Suppressor macrophage treated with lipopolysaccharide for 1 hour (primary cell): ENCODE results near the gene HIVEP3.

Experiments used
- DNase-seq, 3 donors: peaks; one replicate each; pipeline ENCODE4 v3.0.0-alpha.2; 2020 to 2022

The HIVEP3 gene

DNA sequence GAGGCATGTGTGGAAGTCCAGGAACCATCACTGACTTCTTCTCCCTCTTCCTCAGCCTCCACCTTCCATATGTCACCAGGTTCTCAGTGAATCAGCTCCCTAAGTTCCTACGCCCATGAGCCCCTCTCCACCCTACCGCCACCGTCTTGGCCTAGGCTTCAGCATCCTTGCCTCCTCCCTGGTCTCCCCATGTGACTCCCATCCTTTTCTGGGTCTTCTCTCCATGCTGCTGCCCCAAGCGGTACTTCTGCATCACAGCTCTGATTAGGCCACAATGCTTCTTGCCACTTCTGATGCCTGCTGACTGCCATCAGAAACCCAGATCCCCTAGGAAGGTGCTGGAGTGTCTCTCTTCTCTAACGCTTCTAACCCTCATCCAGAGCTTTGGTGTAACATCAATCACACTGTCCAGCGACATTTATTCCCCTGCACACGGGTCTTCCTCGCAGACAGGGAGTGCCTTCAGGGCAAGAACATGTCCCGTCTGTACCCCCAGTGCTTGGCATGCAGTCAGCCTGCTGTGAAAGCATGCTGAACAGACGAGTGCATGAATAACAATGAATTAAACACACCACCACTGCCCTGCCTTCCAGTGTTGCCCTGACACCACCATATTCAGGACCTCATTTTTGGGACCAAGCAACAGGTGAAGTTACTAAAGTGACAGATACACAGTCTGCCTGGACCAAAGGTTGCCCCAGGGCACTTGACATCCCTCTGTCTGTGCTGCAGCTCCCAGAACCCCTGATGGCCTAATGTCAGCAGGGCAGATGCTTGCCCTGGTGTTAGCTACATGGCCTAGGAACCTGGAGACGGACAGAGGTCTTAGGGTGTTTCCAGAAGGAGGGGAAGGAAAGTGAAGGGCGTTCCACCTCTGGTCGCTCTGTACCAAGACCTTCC is 275.6 kb downstream of the HIVEP3 start:
- no peak for DNase-seq

DNA sequence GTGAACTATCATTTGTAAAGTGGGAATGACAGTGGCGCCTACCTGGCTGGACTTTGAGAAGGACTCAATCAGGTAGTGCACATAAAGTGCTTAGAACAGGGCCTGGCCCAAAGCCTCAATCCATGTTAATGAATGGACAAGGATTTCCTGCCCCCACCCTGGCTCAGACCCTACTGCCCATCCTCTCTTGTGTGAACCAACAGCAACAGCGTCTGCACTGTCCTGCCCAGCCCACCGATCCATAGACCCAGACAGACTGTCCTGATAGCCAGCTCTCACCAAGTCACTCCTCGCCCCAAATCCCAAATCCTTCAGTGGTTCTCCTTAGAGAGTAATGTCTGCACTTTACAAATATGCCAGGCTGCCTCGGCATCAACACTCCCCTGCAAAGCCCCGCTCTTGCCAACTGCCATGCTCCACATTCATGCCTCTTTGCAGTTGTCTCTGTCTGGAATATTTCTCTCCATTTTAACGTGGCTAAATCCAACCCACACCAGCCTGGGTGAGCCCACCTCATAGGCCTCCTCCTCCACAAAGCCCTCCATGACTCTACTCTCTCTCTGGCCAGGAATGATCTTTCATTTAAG is 276.7 kb downstream of the HIVEP3 start:
- DNase-seq = no peak

DNA sequence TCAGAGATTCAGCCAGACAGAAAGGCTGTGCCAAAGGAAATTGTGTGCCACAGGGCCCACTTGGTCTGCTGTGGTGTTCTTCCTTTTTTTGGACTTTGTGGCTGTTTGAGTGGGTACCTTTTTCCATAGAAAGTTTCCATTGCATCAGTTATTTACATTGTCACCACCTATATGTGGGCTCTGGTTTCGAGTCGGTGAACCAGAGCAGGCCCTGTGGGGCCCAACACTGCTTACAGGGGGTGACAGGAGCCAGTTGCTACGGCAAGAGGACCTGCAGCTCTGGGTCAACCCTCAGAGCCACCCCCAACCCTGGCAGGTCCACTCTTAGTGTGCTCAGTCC is 277.3 kb downstream of the HIVEP3 start:
- no peak for DNase-seq

DNA sequence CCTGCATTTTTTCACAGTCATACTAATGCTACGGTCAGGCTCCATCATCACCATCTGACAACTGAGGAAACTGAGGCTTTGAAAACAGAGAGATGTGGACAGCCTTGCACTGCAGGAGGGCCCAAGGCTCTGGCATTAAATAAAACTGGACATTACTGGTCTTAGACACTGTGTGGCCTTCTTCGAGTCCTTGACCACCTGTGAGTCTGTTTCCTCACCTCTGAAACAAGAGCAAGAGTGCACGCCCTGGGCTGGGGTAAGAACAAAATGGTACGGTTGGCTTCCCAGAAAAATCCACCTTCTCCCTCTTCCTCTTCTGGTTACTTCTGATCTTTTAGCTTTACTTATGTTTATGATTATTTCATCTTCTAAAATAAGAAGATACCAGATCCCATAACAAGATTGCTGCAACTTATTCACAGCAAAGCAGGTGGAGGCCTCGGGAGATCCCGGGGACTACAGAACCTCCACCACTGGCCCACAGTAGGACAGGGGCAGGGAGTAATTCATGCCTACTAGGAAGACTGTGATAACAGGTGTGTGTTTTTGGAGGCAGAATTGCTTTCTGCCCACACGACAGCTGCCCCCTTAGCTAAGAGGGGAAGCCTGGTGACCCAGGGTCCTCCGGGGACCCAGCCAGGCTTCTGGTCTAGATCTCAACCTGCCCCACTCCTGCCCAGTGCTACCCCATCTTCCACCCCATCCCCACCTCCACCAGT is 277.8 kb downstream of the HIVEP3 start:
- no peak for DNase-seq

DNA sequence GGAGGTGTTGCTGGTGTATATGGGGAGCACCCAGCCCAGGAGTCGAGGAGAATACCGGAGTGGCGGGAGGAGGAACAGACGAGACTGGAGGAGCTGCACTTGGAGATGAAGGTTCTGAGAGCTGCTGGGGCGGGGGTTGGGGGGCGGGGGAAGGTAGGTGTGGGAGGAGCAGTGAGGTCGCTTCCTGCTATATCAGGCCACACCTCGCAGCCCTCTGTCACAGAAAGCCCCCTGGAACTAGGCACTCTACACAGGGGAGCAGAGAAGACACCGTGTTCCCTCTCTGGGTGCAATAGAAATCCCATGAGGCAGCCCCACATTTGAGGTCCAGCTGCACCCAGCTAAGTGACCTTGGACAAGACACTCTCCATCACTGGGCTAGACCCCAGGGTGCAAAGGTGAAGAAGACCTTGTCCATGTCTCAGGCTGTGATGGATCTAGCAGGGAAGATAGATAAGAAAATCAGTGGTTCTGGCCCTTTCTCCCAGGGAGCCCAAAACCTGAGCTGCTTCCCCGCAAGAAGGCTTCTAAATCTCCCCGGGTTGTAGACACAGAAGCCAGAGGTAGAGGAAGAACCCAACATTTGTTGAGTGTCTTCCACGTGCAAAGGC is 278.5 kb downstream of the HIVEP3 start:
- no peak for DNase-seq

DNA sequence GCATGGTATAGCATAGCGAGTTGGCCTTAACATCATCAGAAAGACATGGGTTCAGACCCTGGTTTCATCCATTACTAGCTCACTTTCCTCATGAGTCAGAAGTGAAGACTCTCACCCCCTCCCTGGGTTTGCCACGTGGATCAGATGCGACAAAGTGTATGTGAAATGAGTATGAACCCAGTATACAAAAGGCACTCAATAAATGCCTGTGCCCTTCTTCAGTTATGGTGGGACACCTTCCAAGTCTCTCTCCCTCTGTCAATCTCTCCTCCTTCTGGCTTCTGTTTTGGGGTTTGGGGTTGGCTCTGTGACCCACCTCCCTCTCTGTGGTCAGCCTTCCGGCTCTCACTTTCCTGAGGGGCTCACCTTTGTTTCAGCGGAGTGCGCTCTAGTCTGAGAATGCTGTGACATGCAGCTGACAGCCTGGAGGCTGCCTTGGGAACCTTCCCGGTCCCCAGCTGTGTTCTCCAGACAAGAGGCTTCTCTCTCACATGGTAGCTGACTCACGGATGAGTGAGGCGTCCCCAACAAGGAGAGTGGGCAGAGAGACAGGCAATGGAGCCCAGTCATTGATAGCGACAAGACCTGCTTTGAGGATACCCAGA is 279.3 kb downstream of the HIVEP3 start:
- DNase-seq = peak; percentile 84 to 88 (median 84)

DNA sequence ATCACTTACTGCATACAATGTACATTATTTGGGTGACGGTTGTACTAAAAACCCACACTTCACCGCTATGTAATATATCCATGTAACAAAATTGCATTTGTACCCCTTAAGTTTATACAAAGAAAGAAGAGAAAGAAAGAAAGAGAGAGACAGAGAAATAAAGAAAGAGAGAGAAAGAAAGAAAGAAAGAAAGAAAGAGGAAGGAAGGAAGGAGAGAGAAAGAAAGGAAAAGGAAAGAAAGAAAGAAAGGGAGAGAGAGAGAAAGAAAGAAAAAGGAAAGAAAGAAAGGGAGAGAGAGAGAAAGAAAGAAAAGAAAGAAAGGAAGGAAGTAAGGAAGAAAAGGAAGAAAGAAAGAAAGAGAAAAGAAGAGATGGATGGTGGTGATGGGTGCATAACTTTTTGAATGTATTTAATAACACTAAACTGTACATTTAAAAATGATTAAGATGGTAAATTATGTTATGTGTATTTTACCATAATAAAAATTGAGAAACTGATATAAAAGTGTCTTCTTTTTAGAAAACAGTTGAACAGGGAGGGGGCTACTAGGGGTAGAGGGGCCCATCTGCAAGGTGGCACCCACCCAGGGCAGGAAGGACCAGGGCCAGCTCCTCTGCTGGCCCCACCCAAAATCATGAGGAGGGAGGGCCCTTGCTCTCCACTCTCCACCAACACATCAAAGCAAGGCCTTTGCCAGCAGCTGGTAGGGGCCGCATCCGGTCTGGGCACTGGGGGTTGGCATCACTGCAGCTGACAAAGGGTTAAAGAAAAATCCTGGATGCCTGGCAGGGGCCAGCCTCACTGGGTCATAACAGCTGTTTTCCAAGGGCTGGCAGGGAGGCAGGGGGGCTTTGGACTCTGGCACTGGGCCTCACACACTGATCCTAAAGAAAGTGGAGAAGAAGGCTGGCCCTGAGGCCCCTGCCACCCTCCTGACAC is 280.4 kb downstream of the HIVEP3 start:
- no peak for DNase-seq

DNA sequence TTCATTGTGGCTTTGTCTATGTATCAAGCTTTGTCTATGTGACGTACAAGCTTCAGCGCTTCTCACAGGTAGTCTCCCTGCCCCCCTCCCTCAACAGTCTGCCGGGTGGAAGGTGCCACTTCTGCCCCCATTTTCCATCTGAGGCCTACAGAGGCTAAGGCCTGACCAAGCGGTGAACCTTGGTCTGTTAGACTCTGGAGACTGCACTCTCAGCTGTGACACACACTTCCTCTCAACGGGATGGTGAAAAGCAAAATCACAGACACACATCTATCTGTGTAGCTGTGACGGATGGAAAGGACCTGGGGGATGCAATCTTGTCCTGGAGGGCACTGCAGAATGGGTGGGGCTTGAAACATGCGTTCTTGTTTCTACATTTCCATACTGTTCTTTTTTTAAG is 281.4 kb downstream of the HIVEP3 start:
- DNase-seq = no peak

DNA sequence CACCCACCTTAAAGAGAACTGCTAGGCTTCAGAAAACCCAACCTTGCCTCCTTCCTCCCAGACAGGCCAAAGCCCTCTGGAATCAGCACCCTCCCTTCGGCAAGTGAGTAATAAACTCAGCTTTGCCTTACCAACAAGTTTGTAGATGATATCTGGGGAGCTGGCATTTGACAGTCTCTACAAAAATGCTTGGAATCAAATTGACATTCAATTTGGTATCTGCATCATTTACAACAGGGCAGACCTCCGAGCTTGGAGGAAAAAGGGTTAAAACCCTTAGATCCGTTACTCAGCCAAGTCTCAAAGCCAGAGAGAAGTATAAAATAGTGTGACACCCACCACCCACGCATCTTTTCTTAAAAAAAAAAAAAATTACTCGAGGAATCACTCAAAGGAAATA is 285.0 kb downstream of the HIVEP3 start:
- DNase-seq = peak in 2 of 3 donors; percentile 38 to 44

DNA sequence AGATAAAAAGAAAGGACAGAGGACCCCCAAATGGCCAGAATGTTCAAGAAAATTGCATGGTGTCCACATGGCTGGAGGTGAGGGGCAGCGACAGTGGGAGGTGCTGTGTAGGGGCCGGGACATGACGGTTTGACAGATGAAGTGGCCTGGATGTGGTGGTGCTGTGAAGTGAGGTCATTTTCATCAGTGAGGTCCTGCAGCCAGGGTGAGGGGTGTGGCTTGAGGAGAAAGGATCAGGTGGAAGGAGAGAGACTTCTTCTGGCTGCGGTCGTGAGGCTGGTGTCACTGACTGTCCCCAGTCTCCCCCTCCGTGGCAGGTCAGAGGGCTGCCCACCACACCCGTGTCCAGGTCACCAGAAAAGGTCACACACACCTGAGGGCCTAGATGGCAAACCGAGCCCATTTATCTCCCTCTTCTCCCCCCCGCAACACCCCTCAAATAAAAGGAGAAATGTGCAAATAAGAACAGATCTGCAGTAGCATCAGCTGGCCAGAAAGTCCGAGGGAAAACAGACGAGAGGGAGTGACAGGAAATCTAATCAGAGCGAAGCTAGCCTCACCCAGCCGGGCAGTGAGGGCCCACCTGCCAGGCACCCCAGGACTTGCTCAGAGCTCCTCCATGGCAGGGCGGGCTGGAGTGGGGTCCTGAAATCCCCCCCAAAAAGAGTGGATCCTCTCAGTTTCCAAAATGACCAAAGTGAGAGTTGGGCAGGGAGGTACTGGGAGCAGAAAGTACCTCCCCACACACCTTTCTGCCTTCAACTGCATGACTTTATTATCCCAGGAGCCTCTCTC is 285.7 kb downstream of the HIVEP3 start:
- DNase-seq = no peak

DNA sequence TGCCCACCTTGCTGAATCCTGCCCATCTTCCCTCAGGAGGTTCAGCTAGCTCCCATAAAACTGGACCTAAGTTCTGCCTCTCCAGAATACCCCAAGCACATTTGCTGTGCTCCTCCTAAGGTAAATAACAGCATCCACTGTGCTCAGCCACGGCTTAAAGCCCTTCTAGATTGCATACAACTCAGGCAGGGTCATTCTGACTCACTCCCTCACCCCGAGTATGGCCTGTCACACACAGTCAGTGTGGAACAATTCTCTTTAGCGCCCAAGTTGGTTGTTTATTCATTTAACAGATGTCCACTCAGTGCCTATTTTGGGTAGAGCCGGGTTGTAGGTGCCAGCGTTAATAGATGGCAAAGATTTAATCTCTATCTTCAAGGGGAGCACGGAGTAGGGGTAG is 286.8 kb downstream of the HIVEP3 start:
- DNase-seq = no peak

DNA sequence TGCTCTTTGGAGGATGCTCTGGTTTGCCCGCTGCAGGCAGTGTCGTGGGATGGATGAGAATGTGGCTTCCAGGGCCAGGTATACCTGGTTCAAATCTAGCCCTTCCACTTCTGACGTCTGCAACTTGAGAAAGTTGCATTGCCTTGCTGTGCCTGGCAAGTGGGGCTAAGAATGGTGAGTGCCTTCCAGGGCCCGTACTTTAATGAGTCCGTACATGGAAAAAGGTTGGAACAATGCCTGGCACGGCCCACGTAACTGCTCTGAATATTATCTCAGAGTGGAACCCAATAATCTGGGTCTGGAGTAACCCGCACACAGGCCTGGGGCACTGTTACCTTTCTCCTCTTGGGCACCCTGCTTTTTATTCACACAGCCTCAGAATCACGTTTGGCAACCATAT is 287.6 kb downstream of the HIVEP3 start:
- no peak for DNase-seq

DNA sequence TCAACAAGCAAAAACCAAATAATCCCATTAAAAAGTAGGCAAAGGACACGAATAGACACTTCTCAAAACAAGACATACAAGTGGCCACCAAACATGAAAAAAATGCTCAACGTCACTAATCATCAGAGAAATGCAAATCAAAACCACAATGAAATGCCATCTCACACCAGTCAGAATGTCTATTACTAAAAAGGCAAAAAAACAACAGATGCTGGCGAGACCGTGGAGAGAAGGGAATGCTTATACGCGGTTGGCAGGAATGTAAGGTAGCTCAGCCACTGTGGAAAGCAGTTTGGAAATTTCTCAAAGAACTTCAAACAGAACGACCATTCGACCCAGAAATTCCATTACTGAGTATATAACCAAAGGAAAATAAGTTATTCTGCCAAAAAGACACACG is 289.2 kb downstream of the HIVEP3 start:
- DNase-seq = no peak

DNA sequence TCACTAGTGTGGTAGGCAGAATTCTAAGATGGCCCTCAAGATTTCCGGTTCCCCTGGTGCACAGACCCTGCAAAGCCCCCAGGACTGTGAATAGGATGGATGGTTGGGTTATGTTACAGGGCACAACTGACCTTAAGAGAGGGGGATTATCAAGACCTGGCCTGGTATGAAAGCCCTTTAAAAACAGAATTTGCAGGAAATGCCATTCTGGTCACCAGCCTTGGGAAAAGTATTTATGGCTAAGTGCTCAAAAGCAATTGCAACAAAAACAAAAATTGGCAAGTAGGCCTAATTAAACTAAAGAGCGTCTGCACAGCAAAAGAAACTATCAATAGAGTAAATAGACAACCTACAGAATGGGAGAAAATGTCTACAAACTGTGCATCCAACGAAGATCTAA is 289.6 kb downstream of the HIVEP3 start:
- DNase-seq = no peak

DNA sequence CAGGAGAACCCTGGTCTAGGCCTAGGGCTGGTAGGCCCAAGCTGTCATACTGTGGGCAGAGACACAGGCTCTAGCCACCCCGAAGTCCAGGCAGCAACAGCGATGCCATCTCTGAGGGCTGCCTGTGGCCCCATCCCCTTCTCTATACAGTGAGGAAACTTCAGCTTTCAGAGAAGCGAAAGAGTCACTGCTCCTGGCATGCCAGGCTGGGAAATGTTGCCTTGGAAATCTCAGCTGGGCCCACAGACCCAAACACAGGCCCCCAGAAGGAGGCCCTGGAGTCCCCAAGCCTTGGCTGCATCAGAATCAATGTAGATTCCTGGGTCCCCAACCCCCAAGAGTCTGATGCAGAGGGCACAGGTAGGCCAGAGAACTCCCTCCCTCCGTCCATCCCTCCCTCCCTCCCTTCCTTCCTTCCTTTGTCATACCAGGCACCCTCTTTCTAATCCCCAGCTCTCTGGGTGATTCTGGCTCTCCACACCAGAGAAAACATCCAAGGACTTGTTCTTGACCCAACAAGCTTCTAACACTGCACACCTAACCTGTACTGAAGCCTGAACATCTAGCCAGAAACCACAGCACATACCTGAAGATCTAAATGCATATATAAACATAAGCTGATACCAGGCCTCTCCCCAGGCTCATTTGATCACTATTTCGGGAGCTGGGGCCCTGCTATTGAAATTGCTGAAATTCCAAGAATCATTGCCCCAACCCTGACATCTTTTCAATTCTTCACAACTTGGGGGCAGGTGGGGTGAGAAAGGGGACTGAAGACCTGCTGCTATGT is 291.0 kb downstream of the HIVEP3 start:
- no peak for DNase-seq

DNA sequence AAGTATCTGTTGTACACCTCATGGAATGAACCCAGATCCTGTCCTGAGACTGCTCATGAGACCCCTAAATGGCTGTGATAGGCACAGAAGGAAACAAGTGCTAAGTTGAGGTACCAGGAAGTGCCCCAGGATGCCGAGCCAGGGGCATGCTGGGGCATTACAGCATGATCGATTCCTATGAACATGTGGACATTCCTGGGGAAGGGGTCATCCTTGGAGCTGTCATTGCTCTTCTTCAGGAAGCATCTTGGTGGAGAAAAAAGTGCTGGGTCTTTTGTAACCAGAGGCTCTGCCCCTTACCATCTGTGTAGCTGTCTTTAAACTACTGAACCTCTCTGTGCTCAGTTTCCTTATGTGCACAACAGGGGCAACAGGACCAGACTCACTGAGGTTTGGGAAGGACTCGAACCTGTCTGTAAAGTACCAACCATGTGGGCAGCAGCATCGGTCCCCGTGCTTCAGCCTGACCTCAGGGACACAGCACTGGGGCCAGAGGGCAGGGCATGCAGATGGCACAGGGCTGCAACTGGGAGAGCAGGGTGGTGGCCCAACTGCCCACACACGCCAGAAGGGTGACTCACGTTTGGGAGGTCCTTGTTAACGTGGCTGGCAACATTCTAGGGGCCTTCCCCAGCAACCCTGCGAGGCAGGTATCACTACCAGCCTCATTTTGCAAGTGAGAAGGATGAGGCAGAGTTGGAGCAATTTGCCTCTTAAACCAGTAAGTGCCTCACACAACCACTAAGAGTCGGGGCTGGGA is 291.9 kb downstream of the HIVEP3 start:
- DNase-seq = peak; percentile 58 to 71 (median 62)

DNA sequence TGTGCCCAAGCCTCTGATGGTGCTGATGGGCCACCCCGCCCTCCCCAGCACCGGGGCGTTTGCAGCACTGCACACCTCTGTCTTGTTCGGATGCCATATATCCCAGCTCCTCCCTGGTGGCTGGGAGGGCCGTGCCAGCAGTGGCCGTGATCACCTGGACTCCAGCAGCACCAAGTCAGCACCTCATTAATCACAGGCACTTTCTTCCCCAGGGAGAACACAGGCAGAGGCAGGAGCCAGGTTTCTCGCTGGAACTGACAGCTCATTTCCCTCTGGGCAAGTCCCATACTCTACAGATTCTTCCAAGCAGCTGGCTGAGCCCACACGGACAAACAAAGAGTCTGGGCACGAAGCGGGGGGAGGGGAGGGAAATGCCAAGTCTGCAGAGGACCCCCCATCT is 292.6 kb downstream of the HIVEP3 start:
- no peak for DNase-seq

DNA sequence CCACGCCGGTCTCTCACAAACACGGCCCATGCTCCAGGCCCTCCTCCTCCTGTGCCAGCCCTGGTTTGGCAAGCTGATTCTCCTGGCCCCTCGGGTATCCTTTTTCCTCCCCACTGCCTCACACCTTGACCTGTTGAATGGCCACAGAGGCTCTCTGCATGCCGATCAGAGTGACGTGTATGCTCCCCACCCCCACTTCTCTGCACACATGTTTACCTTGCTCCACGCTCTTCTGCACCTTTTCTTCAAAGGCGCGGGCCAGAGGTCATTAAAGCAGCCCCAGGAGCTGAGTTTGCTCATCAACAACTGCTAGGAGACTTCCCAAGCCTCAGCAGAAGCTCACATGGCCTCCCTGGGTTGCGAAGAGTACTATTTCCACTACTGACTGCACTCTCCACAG is 295.0 kb downstream of the HIVEP3 start:
- no peak for DNase-seq
